HEK293 (cell line): ENCODE data around the gene PITX1.

Source experiments
- CTCF ChIA-PET: fragments of 350-600 bp; formaldehyde crosslinking; extraction: SDS; loops from one replicate; lab custom pipeline; 2021; ENCODE audit warnings: antibody characterized with exemption; lab: Yijun Ruan, JAX
- POLR2A ChIA-PET: fragments of 300-600 bp; formaldehyde crosslinking; extraction: SDS; loops from one replicate; lab custom pipeline; 2020; ENCODE audit warnings: antibody characterized with exemption, inconsistent platforms; lab: Yijun Ruan, JAX
- H3K27ac ChIP-seq: fragments of 200-500 bp; sonication (Bioruptor generic); 2 replicates; pipeline ENCODE4 v1.5.1; 2014; ENCODE audit warnings: low read depth, low read length, control low read depth, inconsistent platforms; ENCODE audit errors: extremely low read depth
- H3K36me3 ChIP-seq, 2 experiments: fragments of 200-500 bp in 1 of 2; sonication (Bioruptor generic) in 1 of 2; 1 replicate in 1 of 2; 2 replicates in 1 of 2; pipeline ENCODE4 v1.5.1; 2014 to 2017; ENCODE audit warnings: inconsistent platforms in 2 of 2, low read length in 2 of 2; ENCODE audit not compliant: control insufficient read depth in 2 of 2, insufficient read depth in 1 of 2
- H3K4me1 ChIP-seq: fragments of 200-500 bp; sonication (Bioruptor generic); 2 replicates; pipeline ENCODE4 v1.5.1; 2014; ENCODE audit warnings: mild to moderate bottlenecking, low read length, inconsistent platforms; ENCODE audit not compliant: control insufficient read depth, insufficient read depth
- H3K4me3 ChIP-seq: 2 replicates; pipeline ENCODE4 v1.5.1; 2011; ENCODE audit warnings: low read depth, mild to moderate bottlenecking, control low read depth, low read length, moderate library complexity
- H3K9me3 ChIP-seq: fragments of 200-500 bp; sonication (Bioruptor generic); 2 replicates; pipeline ENCODE4 v1.5.1; 2014; ENCODE audit warnings: low read depth, low read length, inconsistent platforms; ENCODE audit not compliant: control insufficient read depth, insufficient read depth
- RBAK ChIP-seq: fragments of 450-650 bp; formaldehyde crosslinking; IDR thresholded peaks from 2 replicates; pipeline ENCODE4 v1.5.1; 2016; ENCODE audit warnings: missing biosample characterization, missing genetic modification characterization
- ZNF114 ChIP-seq: fragments of 450-650 bp; formaldehyde crosslinking; IDR thresholded peaks from 2 replicates; pipeline ENCODE4 v1.5.0; 2017; ENCODE audit warnings: missing biosample characterization, missing genetic modification characterization
- ZNF2 ChIP-seq: fragments of 450-650 bp; formaldehyde crosslinking; IDR thresholded peaks from 2 replicates; pipeline ENCODE4 v1.5.1; 2016; ENCODE audit warnings: missing biosample characterization, missing genetic modification characterization
- ZNF202 ChIP-seq: fragments of 450-650 bp; formaldehyde crosslinking; IDR thresholded peaks from 2 replicates; pipeline ENCODE4 v1.5.1; 2016; ENCODE audit warnings: missing biosample characterization, missing genetic modification characterization, borderline replicate concordance
- ZNF221 ChIP-seq: fragments of 450-650 bp; formaldehyde crosslinking; IDR thresholded peaks from 2 replicates; pipeline ENCODE4 v1.5.1; 2017; ENCODE audit warnings: missing biosample characterization, missing genetic modification characterization, borderline replicate concordance
- ZNF366 ChIP-seq: fragments of 450-650 bp; formaldehyde crosslinking; conservative IDR thresholded peaks from 2 replicates; pipeline ENCODE4 v1.5.1; 2016; ENCODE audit warnings: missing biosample characterization, missing genetic modification characterization
- ZNF596 ChIP-seq: fragments of 450-650 bp; IDR thresholded peaks from 2 replicates; pipeline ENCODE4 v1.5.0; 2018; ENCODE audit warnings: missing biosample characterization, mild to moderate bottlenecking, missing genetic modification characterization, moderate library complexity
- ZNF654 ChIP-seq: fragments of 450-650 bp; formaldehyde crosslinking; IDR thresholded peaks from 2 replicates; pipeline ENCODE4 v1.5.1; 2016; ENCODE audit warnings: low read depth, missing biosample characterization, missing genetic modification characterization
- ZNF707 ChIP-seq: fragments of 450-650 bp; formaldehyde crosslinking; IDR thresholded peaks from 2 replicates; pipeline ENCODE4 v1.5.1; 2016; ENCODE audit warnings: missing biosample characterization, missing genetic modification characterization
- TF ChIP-seq, protein P1 (sequence below): fragments of 450-650 bp; formaldehyde crosslinking; IDR thresholded peaks from 2 replicates; pipeline ENCODE4 v1.5.1; 2016; ENCODE audit warnings: missing biosample characterization, missing genetic modification characterization
- TF ChIP-seq, protein P2 (sequence below): fragments of 450-650 bp; formaldehyde crosslinking; IDR thresholded peaks from 2 replicates; pipeline ENCODE4 v1.5.1; 2017; ENCODE audit warnings: missing biosample characterization, missing genetic modification characterization
- TF ChIP-seq, protein P3 (sequence below): fragments of 450-650 bp; formaldehyde crosslinking; IDR thresholded peaks from 2 replicates; pipeline ENCODE4 v1.5.1; 2016; ENCODE audit warnings: missing biosample characterization, missing genetic modification characterization
- TF ChIP-seq, protein P4 (sequence below): fragments of 450-650 bp; formaldehyde crosslinking; IDR thresholded peaks from 2 replicates; pipeline ENCODE4 v1.5.1; 2016; ENCODE audit warnings: missing biosample characterization, missing genetic modification characterization, borderline replicate concordance
- TF ChIP-seq, protein P5 (sequence below): fragments of 450-650 bp; formaldehyde crosslinking; IDR thresholded peaks from 2 replicates; pipeline ENCODE4 v1.5.1; 2017; ENCODE audit warnings: missing biosample characterization, missing genetic modification characterization

Gene PITX1

DNA sequence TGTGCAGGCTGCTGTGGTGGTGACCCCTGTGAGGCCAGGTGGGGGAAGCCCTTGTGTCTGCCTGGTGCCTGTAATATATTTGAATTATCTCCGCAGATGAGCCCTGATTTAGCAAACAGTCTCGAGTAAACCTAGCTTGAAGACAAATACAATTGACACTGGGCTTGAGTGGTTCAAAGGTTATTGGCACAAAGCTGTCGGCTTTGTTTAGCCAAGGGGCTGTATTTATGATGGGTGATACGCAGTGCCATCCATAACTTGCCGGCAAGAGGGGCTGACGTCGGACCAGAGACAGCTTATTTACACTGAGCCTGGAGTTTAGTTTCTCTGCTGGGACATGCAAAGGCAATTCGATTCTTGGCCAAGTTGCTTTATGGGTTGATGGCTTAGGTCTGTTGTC is 20.0 kb upstream of the PITX1 start (continued):
- TF ChIP-seq, protein P1, sequence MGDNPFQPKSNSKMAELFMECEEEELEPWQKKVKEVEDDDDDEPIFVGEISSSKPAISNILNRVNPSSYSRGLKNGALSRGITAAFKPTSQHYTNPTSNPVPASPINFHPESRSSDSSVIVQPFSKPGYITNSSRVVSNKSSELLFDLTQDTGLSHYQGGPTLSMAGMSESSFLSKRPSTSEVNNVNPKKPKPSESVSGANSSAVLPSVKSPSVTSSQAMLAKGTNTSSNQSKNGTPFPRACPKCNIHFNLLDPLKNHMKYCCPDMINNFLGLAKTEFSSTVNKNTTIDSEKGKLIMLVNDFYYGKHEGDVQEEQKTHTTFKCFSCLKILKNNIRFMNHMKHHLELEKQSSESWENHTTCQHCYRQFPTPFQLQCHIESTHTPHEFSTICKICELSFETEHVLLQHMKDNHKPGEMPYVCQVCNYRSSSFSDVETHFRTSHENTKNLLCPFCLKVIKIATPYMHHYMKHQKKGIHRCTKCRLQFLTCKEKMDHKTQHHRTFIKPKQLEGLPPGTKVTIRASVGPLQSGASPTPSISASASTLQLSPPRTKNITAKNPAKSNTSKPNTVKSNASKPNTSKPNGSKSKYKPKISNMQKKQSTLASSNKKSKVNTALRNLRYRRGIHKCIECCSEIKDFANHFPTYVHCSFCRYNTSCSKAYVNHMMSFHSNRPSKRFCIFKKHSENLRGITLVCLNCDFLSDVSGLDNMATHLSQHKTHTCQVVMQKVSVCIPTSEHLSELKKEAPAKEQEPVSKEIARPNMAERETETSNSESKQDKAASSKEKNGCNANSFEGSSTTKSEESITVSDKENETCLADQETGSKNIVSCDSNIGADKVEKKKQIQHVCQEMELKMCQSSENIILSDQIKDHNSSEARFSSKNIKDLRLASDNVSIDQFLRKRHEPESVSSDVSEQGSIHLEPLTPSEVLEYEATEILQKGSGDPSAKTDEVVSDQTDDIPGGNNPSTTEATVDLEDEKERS (tag by site-specific recombination): no peak
- TF ChIP-seq ZNF707 (tag by site-specific recombination): no peak
- TF ChIP-seq RBAK: no peak
- no peak for TF ChIP-seq ZNF114 (tag by site-specific recombination)
- no peak for TF ChIP-seq ZNF366 (tag by site-specific recombination)
- TF ChIP-seq, protein P2, sequence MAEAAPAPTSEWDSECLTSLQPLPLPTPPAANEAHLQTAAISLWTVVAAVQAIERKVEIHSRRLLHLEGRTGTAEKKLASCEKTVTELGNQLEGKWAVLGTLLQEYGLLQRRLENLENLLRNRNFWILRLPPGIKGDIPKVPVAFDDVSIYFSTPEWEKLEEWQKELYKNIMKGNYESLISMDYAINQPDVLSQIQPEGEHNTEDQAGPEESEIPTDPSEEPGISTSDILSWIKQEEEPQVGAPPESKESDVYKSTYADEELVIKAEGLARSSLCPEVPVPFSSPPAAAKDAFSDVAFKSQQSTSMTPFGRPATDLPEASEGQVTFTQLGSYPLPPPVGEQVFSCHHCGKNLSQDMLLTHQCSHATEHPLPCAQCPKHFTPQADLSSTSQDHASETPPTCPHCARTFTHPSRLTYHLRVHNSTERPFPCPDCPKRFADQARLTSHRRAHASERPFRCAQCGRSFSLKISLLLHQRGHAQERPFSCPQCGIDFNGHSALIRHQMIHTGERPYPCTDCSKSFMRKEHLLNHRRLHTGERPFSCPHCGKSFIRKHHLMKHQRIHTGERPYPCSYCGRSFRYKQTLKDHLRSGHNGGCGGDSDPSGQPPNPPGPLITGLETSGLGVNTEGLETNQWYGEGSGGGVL (tag by site-specific recombination): no peak
- TF ChIP-seq, protein P3, sequence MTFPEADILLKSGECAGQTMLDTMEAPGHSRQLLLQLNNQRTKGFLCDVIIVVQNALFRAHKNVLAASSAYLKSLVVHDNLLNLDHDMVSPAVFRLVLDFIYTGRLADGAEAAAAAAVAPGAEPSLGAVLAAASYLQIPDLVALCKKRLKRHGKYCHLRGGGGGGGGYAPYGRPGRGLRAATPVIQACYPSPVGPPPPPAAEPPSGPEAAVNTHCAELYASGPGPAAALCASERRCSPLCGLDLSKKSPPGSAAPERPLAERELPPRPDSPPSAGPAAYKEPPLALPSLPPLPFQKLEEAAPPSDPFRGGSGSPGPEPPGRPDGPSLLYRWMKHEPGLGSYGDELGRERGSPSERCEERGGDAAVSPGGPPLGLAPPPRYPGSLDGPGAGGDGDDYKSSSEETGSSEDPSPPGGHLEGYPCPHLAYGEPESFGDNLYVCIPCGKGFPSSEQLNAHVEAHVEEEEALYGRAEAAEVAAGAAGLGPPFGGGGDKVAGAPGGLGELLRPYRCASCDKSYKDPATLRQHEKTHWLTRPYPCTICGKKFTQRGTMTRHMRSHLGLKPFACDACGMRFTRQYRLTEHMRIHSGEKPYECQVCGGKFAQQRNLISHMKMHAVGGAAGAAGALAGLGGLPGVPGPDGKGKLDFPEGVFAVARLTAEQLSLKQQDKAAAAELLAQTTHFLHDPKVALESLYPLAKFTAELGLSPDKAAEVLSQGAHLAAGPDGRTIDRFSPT (tag by site-specific recombination): no peak

DNA sequence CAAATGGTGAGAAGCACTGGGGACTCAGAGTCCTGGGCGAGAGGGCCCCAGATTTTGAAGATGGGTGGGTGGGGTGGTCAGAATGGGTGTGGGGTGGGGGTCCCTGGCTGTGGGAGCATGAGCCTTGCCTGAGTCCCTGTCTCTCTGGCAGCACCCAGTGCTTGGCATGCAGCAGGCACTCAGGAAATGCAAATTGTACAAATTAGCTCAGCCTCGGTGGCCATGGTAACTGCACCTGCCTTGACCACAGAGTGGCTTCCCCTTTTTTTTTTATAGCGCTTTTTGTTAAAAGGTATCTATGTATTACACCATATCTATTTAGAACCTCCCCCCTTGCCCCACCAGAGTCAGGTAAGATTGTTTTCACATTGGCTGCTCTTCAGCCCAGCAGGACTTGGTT is 19.2 kb upstream of the PITX1 start:
- H3K27ac ChIP-seq: no peak overlapping the region
- POLR2A ChIA-PET: interaction anchor here (0.6 to 0.7 kb wide), 2 partner anchors 82 to 138 kb away, joined by 3 read pairs; no protein-coding TSS in a partner anchor

More for the DNA sequence above, 19.2 kb upstream of the PITX1 start:
- no peaks in the 10 kb centered on the region for H3K9me3 ChIP-seq
- no peak for TF ChIP-seq ZNF2 (tag by site-specific recombination)
- TF ChIP-seq ZNF654 (tag by site-specific recombination): no peak
- TF ChIP-seq RBAK: no peak
- no peak for TF ChIP-seq ZNF596 (tag by site-specific recombination)
- TF ChIP-seq, protein P4, sequence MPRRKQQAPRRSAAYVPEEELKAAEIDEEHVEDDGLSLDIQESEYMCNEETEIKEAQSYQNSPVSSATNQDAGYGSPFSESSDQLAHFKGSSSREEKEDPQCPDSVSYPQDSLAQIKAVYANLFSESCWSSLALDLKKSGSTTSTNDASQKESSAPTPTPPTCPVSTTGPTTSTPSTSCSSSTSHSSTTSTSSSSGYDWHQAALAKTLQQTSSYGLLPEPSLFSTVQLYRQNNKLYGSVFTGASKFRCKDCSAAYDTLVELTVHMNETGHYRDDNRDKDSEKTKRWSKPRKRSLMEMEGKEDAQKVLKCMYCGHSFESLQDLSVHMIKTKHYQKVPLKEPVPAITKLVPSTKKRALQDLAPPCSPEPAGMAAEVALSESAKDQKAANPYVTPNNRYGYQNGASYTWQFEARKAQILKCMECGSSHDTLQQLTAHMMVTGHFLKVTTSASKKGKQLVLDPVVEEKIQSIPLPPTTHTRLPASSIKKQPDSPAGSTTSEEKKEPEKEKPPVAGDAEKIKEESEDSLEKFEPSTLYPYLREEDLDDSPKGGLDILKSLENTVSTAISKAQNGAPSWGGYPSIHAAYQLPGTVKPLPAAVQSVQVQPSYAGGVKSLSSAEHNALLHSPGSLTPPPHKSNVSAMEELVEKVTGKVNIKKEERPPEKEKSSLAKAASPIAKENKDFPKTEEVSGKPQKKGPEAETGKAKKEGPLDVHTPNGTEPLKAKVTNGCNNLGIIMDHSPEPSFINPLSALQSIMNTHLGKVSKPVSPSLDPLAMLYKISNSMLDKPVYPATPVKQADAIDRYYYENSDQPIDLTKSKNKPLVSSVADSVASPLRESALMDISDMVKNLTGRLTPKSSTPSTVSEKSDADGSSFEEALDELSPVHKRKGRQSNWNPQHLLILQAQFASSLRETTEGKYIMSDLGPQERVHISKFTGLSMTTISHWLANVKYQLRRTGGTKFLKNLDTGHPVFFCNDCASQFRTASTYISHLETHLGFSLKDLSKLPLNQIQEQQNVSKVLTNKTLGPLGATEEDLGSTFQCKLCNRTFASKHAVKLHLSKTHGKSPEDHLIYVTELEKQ (tag by site-specific recombination): no peak
- TF ChIP-seq ZNF221 (tag by site-specific recombination): no peak
- TF ChIP-seq, protein P5, sequence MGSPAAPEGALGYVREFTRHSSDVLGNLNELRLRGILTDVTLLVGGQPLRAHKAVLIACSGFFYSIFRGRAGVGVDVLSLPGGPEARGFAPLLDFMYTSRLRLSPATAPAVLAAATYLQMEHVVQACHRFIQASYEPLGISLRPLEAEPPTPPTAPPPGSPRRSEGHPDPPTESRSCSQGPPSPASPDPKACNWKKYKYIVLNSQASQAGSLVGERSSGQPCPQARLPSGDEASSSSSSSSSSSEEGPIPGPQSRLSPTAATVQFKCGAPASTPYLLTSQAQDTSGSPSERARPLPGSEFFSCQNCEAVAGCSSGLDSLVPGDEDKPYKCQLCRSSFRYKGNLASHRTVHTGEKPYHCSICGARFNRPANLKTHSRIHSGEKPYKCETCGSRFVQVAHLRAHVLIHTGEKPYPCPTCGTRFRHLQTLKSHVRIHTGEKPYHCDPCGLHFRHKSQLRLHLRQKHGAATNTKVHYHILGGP (tag by site-specific recombination): no peak
- no peak for TF ChIP-seq ZNF202 (tag by site-specific recombination)
- TF ChIP-seq, all 188 proteins: peak for 0
- Histone ChIP-seq H3K4me3 (no peak overlapping the region), H3K36me3 (no peaks in the 10 kb centered on the region), H3K4me1 (no peaks in the 10 kb centered on the region)
- CTCF ChIA-PET: interaction anchor here (0.6 to 1.3 kb wide), 2 partner anchors 11 to 1057 kb away, joined by 3 read pairs; no protein-coding TSS in a partner anchor
